ENCODE data around the gene CREM.
A peak's percentile ranks its signal among the peaks of the same experiment; 100 is the strongest.

The CREM gene

GRCh38 chr10:35237766-35238512 is 111.3 kb downstream of the CREM start:
- no peak for DNase-seq (ENCODE audit: low read depth)
- no peak overlapping the region for H3K4me3 ChIP-seq (ENCODE audit: low read depth, low read length)
- TF ChIP-seq CTCF (conservative IDR thresholded peaks at IDR 0.05; ENCODE audit: low read depth, low read length): no peak

- TF ChIP-seq CTCF (conservative IDR thresholded peaks at IDR 0.05; ENCODE audit: low read depth, low read length): no peak
- DNase-seq (ENCODE audit: low read depth): no peak
- no peak overlapping the region for H3K4me3 ChIP-seq (ENCODE audit: low read depth, low read length)
Observed at GRCh38 chr10:35244549-35244948, 117.9 kb downstream of the CREM start.

- no peak for DNase-seq (ENCODE audit: low read depth)
- no peak for TF ChIP-seq CTCF (conservative IDR thresholded peaks at IDR 0.05; ENCODE audit: low read depth, low read length)
Observed at GRCh38 chr10:35246770-35247343, 120.2 kb downstream of the CREM start.

GRCh38 chr10:35251373-35252100 is 124.9 kb downstream of the CREM start:
- H3K4me3 ChIP-seq (ENCODE audit: low read depth, low read length): no peak overlapping the region
- TF ChIP-seq CTCF (conservative IDR thresholded peaks at IDR 0.05; ENCODE audit: low read depth, low read length): no peak
- DNase-seq (ENCODE audit: low read depth): no peak

More at GRCh38 chr10:35246770-35247343, 120.2 kb downstream of the CREM start:
- H3K4me3 ChIP-seq (ENCODE audit: low read depth, low read length): no peak overlapping the region

- TF ChIP-seq CTCF (conservative IDR thresholded peaks at IDR 0.05; ENCODE audit: low read depth, low read length): no peak
Observed at GRCh38 chr10:35257057-35257983, 130.7 kb downstream of the CREM start.

GRCh38 chr10:35259769-35260397 is 133.2 kb downstream of the CREM start:
- TF ChIP-seq CTCF (conservative IDR thresholded peaks at IDR 0.05; ENCODE audit: low read depth, low read length): no peak
- no peak overlapping the region for H3K4me3 ChIP-seq (ENCODE audit: low read depth, low read length)
- DNase-seq (ENCODE audit: low read depth): peak; percentile 93

More at GRCh38 chr10:35257057-35257983, 130.7 kb downstream of the CREM start:
- no peak for DNase-seq (ENCODE audit: low read depth)
- H3K4me3 ChIP-seq (ENCODE audit: low read depth, low read length): no peak overlapping the region
